ENCODE results near the gene IL34.

DNA sequence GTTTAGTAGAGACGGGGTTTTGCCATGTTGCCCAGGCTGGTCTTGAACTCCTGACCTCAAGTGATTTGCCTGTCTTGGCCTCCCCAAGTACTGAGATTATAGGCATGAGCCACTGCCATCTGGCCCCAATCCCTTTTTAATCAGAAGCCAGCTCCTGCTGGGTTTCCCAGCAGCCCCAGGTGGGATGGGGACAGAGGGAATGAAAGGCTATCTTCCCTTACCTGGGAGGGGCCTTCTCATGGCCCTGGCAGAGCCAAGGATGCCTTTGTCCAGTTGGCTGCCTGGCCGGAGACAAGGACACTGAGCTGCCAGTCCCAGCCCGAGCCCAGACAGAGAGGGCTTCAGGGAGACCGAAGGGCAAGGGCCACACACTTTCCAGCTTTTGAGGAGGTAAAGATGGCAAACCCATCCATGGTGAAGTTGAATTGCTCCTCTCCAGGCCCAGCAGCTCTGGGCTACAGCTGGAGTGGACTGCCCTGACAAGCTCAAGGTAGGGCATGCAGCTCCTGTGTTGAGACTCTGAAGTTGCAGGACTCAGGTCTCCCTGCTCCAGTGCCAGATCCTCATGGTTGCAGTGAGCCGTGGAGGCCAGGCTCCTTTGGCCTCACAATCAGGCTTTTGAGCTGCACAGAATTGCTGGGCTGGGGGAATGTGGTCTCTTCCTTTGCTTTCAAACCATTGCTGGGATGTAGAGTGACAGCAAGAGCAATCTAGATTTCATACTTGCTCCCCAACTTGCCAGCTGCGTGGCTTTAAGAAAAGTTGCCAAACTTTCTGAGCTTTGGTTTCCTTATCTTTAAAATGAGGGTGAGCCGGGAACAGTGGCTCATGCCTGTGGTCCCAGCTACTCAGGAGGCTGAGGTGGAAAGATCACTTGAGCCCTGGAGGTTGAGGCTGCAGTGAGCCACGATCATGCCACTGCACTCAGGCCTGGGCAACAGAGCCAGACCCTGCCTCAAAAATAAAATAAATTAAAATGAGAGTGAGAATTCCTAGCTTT lies 44.5 kb upstream of the IL34 start:
- TF ChIP-seq ESRRG (CRISPR knock-in tag; IDR thresholded peaks at IDR 0.05) (no peak), RARB (CRISPR knock-in tag; IDR thresholded peaks at IDR 0.05) (no peak), ZFP3 (CRISPR knock-in tag; IDR thresholded peaks at IDR 0.05) (no peak), CSDC2 (CRISPR knock-in tag; IDR thresholded peaks at IDR 0.05) (no peak)
- TF ChIP-seq, protein P1, sequence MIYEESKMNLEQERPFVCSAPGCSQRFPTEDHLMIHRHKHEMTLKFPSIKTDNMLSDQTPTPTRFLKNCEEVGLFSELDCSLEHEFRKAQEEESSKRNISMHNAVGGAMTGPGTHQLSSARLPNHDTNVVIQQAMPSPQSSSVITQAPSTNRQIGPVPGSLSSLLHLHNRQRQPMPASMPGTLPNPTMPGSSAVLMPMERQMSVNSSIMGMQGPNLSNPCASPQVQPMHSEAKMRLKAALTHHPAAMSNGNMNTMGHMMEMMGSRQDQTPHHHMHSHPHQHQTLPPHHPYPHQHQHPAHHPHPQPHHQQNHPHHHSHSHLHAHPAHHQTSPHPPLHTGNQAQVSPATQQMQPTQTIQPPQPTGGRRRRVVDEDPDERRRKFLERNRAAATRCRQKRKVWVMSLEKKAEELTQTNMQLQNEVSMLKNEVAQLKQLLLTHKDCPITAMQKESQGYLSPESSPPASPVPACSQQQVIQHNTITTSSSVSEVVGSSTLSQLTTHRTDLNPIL (CRISPR knock-in tag; IDR thresholded peaks at IDR 0.05; ENCODE audit: low read depth) = no peak
- TF ChIP-seq, protein P2, sequence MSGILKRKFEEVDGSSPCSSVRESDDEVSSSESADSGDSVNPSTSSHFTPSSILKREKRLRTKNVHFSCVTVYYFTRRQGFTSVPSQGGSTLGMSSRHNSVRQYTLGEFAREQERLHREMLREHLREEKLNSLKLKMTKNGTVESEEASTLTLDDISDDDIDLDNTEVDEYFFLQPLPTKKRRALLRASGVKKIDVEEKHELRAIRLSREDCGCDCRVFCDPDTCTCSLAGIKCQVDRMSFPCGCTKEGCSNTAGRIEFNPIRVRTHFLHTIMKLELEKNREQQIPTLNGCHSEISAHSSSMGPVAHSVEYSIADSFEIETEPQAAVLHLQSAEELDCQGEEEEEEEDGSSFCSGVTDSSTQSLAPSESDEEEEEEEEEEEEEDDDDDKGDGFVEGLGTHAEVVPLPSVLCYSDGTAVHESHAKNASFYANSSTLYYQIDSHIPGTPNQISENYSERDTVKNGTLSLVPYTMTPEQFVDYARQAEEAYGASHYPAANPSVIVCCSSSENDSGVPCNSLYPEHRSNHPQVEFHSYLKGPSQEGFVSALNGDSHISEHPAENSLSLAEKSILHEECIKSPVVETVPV (CRISPR knock-in tag; IDR thresholded peaks at IDR 0.05) = no peak
- TF ChIP-seq, protein P3, sequence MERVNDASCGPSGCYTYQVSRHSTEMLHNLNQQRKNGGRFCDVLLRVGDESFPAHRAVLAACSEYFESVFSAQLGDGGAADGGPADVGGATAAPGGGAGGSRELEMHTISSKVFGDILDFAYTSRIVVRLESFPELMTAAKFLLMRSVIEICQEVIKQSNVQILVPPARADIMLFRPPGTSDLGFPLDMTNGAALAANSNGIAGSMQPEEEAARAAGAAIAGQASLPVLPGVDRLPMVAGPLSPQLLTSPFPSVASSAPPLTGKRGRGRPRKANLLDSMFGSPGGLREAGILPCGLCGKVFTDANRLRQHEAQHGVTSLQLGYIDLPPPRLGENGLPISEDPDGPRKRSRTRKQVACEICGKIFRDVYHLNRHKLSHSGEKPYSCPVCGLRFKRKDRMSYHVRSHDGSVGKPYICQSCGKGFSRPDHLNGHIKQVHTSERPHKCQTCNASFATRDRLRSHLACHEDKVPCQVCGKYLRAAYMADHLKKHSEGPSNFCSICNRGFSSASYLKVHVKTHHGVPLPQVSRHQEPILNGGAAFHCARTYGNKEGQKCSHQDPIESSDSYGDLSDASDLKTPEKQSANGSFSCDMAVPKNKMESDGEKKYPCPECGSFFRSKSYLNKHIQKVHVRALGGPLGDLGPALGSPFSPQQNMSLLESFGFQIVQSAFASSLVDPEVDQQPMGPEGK (CRISPR knock-in tag; IDR thresholded peaks at IDR 0.05; ENCODE audit: borderline replicate concordance) = no peak

All from SK-N-SH treated with all-trans-retinoic acid at 6 μM for 48 hours (cell line).